Neural crest cell (in vitro differentiated cells): ENCODE data around the gene VARS2. TPM values are rescaled to one million over a fixed set of nuclear protein-coding genes. Genes with fewer than 3 reads are reported as not detected.

Source experiments
- DNase-seq: peaks from one replicate; pipeline ENCODE4 v3.0.0; 2021; ENCODE audit warnings: low read depth, mixed read lengths, low spot score
- H3K27ac Mint-ChIP-seq: one replicate; pipeline ENCODE4 v1.8.0; 2021; ENCODE audit warnings: mild to moderate bottlenecking, mixed read lengths; ENCODE audit not compliant: unreplicated experiment
- H3K27me3 Mint-ChIP-seq: 2 replicates; pipeline ENCODE4 v1.8.0; 2021; ENCODE audit warnings: low read depth, mild to moderate bottlenecking, mixed read lengths
- H3K36me3 Mint-ChIP-seq: 2 replicates; pipeline ENCODE4 v1.8.0; 2021; ENCODE audit warnings: low read depth, mild to moderate bottlenecking, mixed read lengths
- H3K4me1 Mint-ChIP-seq: 2 replicates; pipeline ENCODE4 v1.8.0; 2021; ENCODE audit warnings: mixed read lengths
- H3K4me3 Mint-ChIP-seq: one replicate; pipeline ENCODE4 v1.8.0; 2021; ENCODE audit warnings: mild to moderate bottlenecking, mixed read lengths
- H3K9me3 Mint-ChIP-seq: 2 replicates; pipeline ENCODE4 v1.8.0; 2021; ENCODE audit warnings: mixed read lengths
- CTCF ChIP-seq: fragments of 200-600 bp; sonication (generic); conservative IDR thresholded peaks from 2 replicates; pipeline ENCODE4 v1.5.0; 2021; ENCODE audit warnings: antibody characterized with exemption, mild to moderate bottlenecking
- total RNA-seq: library from RNA; stranded (reverse); gene quantifications from 2 replicates; pipeline ENCODE4 v1.2.1, GENCODE V29; 2021

Gene VARS2
- total RNA-seq, 1 donor from 2014 or later: 68.2 TPM

- Mint-ChIP-seq H3K9me3 (no peaks in the 10 kb centered on the region), H3K36me3 (peaks cover 13% of the 10 kb centered on the region)
Measured at GRCh38 chr6:30914854-30915590, 984 bp downstream of the VARS2 start.

GRCh38 chr6:30915591-30915946, 1.5 kb downstream of the VARS2 start:
- peak; percentile 18 for DNase-seq
- Mint-ChIP-seq H3K27ac (peak overlapping the region; percentile 88), H3K4me1 (peaks cover 36% of the 10 kb centered on the region), H3K36me3 (peaks cover 13% of the 10 kb centered on the region), H3K9me3 (no peaks in the 10 kb centered on the region), H3K4me3 (peak overlapping the region; percentile 82), H3K27me3 (no peaks in the 10 kb centered on the region)
- peak; percentile 72 for TF ChIP-seq CTCF

More at GRCh38 chr6:30914854-30915590, 984 bp downstream of the VARS2 start:
- peaks cover 36% of the 10 kb centered on the region for H3K4me1 Mint-ChIP-seq
- H3K4me3 Mint-ChIP-seq: peak overlapping the region; percentile 82
- DNase-seq: no peak
- H3K27ac Mint-ChIP-seq: peak overlapping the region; percentile 81
- H3K27me3 Mint-ChIP-seq: no peaks in the 10 kb centered on the region
- no peak for TF ChIP-seq CTCF

GRCh38 chr6:30917041-30917440, 3.0 kb downstream of the VARS2 start:
- Mint-ChIP-seq H3K9me3 (no peaks in the 10 kb centered on the region), H3K36me3 (peaks cover 8% of the 10 kb centered on the region), H3K27me3 (no peaks in the 10 kb centered on the region), H3K4me1 (peaks cover 36% of the 10 kb centered on the region), H3K4me3 (peak overlapping the region; percentile 8), H3K27ac (peak overlapping the region; percentile 90)
- DNase-seq: no peak
- no peak for TF ChIP-seq CTCF

GRCh38 chr6:30917487-30917886, 3.4 kb downstream of the VARS2 start:
- no peak for DNase-seq
- Mint-ChIP-seq H3K9me3 (no peaks in the 10 kb centered on the region), H3K27ac (no peak overlapping the region), H3K36me3 (peaks cover 8% of the 10 kb centered on the region), H3K27me3 (no peaks in the 10 kb centered on the region), H3K4me3 (no peak overlapping the region), H3K4me1 (peaks cover 36% of the 10 kb centered on the region)
- TF ChIP-seq CTCF: no peak

GRCh38 chr6:30918670-30919069, 4.6 kb downstream of the VARS2 start:
- Mint-ChIP-seq H3K4me3 (no peak overlapping the region), H3K27me3 (no peaks in the 10 kb centered on the region), H3K36me3 (peaks cover 8% of the 10 kb centered on the region), H3K9me3 (no peaks in the 10 kb centered on the region), H3K4me1 (peaks cover 30% of the 10 kb centered on the region), H3K27ac (peak overlapping the region; percentile 12)
- TF ChIP-seq CTCF: no peak
- DNase-seq: no peak
